ENCODE measurements around the gene PRKAR2B.

Gene PRKAR2B

GRCh38 chr7:107119376-107120105, 75.0 kb downstream of the PRKAR2B start:
- DNase-seq: no peak
- Mint-ChIP-seq H3K36me3 (ENCODE audit: low read depth) (no peaks in the 10 kb centered on the region), H3K4me1 (peaks cover 6% of the 10 kb centered on the region), H3K27ac (no peak overlapping the region), H3K4me3 (no peak overlapping the region), H3K9me3 (no peaks in the 10 kb centered on the region), H3K27me3 (ENCODE audit: low read depth, poor library complexity) (no peaks in the 10 kb centered on the region)
- no peak for TF ChIP-seq CTCF (IDR thresholded peaks at IDR 0.05)

GRCh38 chr7:107122486-107122911, 78.0 kb downstream of the PRKAR2B start:
- Mint-ChIP-seq H3K9me3 (no peaks in the 10 kb centered on the region), H3K4me3 (no peak overlapping the region), H3K4me1 (peaks cover 6% of the 10 kb centered on the region), H3K27ac (no peak overlapping the region), H3K36me3 (ENCODE audit: low read depth) (no peaks in the 10 kb centered on the region), H3K27me3 (ENCODE audit: low read depth, poor library complexity) (no peaks in the 10 kb centered on the region)
- DNase-seq: no peak
- TF ChIP-seq CTCF (IDR thresholded peaks at IDR 0.05): no peak

- no peak overlapping the region for H3K27ac Mint-ChIP-seq
- H3K4me1 Mint-ChIP-seq: peaks cover 6% of the 10 kb centered on the region
- H3K9me3 Mint-ChIP-seq: no peaks in the 10 kb centered on the region
- no peaks in the 10 kb centered on the region for H3K36me3 Mint-ChIP-seq (ENCODE audit: low read depth)
- DNase-seq: no peak
- H3K27me3 Mint-ChIP-seq (ENCODE audit: low read depth, poor library complexity): no peaks in the 10 kb centered on the region
- TF ChIP-seq CTCF (IDR thresholded peaks at IDR 0.05): no peak
- no peak overlapping the region for H3K4me3 Mint-ChIP-seq
Observed at GRCh38 chr7:107123392-107123791, 78.9 kb downstream of the PRKAR2B start.

- H3K4me3 Mint-ChIP-seq: no peak overlapping the region
- no peaks in the 10 kb centered on the region for H3K9me3 Mint-ChIP-seq
- H3K4me1 Mint-ChIP-seq: peaks cover under 1% of the 10 kb centered on the region
- no peak for DNase-seq
- no peak for TF ChIP-seq CTCF (IDR thresholded peaks at IDR 0.05)
- no peaks in the 10 kb centered on the region for H3K36me3 Mint-ChIP-seq (ENCODE audit: low read depth)
- H3K27me3 Mint-ChIP-seq (ENCODE audit: low read depth, poor library complexity): no peaks in the 10 kb centered on the region
- H3K27ac Mint-ChIP-seq: no peak overlapping the region
Observed at GRCh38 chr7:107125475-107125874, 81.0 kb downstream of the PRKAR2B start.

- DNase-seq: no peak
- no peak for TF ChIP-seq CTCF (IDR thresholded peaks at IDR 0.05)
- Mint-ChIP-seq H3K27me3 (ENCODE audit: low read depth, poor library complexity) (no peaks in the 10 kb centered on the region), H3K4me1 (peaks cover 22% of the 10 kb centered on the region), H3K36me3 (ENCODE audit: low read depth) (no peaks in the 10 kb centered on the region), H3K27ac (peak overlapping the region; percentile 80), H3K9me3 (no peaks in the 10 kb centered on the region), H3K4me3 (no peak overlapping the region)
Observed at GRCh38 chr7:107128217-107128616, 83.7 kb downstream of the PRKAR2B start.

- Mint-ChIP-seq H3K4me3 (no peak overlapping the region), H3K9me3 (no peaks in the 10 kb centered on the region), H3K27me3 (ENCODE audit: low read depth, poor library complexity) (no peaks in the 10 kb centered on the region), H3K36me3 (ENCODE audit: low read depth) (no peaks in the 10 kb centered on the region), H3K27ac (no peak overlapping the region), H3K4me1 (peaks cover 22% of the 10 kb centered on the region)
- no peak for TF ChIP-seq CTCF (IDR thresholded peaks at IDR 0.05)
- no peak for DNase-seq
Observed at GRCh38 chr7:107128748-107129147, 84.2 kb downstream of the PRKAR2B start.
